HG03280 (cell line): ENCODE data around the gene MAP2K6.

Experiments used
- ATAC-seq: cut with Tn5 transposase; IDR thresholded peaks from one replicate; pipeline ENCODE4 v1.9.1; 2021; ENCODE audit warnings: mild to moderate bottlenecking, moderate library complexity; ENCODE audit not compliant: unreplicated experiment

MAP2K6 gene

GRCh38 chr17:69574257-69575197, 160.0 kb downstream of the MAP2K6 start:
- ATAC-seq: no peak

DNA sequence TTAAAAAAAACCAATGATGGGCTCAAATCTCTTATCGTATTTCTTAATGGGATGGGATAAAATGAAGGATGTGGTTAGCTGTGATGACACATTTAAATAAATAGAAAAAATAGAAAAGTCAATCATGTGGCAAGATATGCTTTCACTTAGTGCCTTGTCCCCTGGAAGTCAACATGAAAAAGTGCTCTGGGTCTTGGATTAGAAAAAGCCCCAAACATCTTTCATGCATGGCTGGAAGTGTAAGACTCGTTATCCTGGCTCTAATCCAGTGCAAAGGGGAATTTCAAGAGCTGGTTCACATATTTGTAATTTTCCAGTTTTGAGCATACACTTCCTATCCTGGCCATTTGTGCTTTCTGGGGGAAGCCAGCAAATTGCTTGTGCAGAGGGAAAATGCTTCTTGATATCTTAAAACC, 160.9 kb downstream of the MAP2K6 start:
- ATAC-seq: no peak

DNA sequence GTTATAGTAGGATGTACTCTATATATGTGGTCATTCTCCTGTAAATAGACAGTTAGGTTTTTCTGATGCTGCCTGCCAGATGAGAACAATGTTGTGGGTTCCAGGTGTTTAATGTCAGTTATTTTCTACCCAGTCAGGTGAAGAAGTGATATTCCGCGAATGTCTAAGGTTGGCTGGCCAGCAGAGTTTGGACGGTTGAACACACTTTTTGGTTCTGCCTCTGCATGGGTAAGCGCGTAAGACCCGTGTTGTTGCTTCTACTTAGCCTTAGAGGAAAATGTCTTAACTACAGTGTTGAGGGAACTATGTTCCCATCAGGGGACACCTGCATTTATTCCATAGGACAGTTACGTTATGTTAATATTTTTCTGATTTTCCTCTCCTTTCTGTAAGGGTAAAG, 162.6 kb downstream of the MAP2K6 start:
- ATAC-seq: no peak

GRCh38 chr17:69578385-69578936, 164.0 kb downstream of the MAP2K6 start:
- ATAC-seq: no peak

DNA sequence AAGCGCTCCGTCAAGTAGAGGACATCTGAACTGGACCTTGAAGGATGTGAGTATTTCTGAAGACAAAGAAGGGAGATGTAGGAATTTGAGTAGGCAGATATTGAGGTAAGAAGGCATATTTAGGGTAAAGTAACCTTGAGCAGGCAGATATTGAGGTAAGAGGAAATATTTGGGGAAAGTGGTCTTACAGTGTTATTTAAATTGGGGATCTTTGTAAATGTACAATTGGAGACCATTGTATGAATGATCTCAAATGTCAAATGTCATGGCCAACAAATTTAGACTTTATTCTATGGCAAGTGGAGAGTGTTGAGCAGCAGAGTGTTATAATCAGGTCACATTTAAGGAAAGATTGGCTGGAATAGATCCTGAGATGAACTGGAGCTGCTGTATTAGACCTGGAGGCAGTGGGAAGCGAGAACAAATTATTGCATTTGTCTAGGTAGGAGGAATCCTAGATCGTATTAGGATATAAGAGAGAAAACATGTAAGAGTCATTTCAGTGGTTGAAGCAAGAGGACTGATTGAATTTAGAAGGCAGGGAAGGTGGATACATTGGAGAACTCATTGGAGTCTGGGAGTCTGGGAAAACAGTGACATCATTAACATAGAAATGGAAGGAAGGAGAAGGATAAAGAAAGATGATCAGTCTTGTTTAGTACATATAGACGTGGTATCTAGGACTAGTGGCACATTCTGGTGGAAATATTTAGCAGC, 165.6 kb downstream of the MAP2K6 start:
- no peak for ATAC-seq

DNA sequence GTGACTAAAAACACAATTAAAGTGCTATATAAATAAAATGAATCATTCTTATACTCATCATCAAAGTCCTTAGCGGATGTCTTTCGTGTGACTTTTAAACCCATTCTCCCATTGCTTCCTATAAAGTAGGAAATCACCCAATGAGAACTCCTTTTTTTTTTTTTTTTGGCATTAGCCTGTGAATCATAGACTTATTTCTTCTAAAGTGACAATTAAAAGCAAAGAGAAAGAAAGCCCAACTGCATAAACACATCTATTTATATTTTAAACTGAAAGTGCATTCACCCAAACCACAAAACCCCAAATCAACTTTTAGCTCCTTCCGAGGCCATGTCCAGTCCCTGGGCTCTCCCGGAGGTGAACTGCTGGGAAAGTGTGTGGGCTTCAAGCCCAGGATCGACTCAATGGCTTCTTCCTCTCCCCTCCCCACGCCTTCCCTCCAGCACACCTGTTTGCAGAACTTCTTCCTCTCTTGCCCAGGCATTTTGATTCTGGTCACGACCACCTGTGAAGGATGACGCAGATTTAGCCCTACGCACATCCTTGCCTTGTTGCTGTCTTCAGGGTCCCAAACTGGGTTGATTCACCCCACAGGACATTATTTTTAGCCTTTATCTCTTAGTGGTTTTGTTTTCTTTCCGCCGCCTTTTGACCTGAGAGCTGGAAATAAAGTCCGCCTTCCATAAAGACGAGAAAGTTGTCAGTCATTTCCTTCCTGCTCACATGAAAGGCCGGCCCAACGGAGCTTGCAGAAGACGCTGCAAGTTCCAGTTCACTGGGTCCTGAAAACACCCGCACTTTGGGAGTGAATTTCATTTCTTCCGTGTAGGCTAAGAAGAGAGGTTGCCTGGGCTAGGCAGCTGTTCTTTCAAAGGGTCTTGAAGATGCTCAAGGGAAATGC, 166.8 kb downstream of the MAP2K6 start:
- ATAC-seq: peak; percentile 62

- ATAC-seq: no peak
Measured at GRCh38 chr17:69588316-69588715, 173.8 kb downstream of the MAP2K6 start.

- no peak for ATAC-seq
Measured at GRCh38 chr17:69588827-69589239, 174.3 kb downstream of the MAP2K6 start.

GRCh38 chr17:69590671-69591070, 176.2 kb downstream of the MAP2K6 start:
- no peak for ATAC-seq

- ATAC-seq: no peak
Measured at GRCh38 chr17:69592692-69593350, 178.3 kb downstream of the MAP2K6 start.

GRCh38 chr17:69593351-69593715, 178.8 kb downstream of the MAP2K6 start:
- no peak for ATAC-seq

- no peak for ATAC-seq
Measured at GRCh38 chr17:69593716-69594115, 179.2 kb downstream of the MAP2K6 start.

- no peak for ATAC-seq
Measured at GRCh38 chr17:69594641-69595040, 180.1 kb downstream of the MAP2K6 start.

DNA sequence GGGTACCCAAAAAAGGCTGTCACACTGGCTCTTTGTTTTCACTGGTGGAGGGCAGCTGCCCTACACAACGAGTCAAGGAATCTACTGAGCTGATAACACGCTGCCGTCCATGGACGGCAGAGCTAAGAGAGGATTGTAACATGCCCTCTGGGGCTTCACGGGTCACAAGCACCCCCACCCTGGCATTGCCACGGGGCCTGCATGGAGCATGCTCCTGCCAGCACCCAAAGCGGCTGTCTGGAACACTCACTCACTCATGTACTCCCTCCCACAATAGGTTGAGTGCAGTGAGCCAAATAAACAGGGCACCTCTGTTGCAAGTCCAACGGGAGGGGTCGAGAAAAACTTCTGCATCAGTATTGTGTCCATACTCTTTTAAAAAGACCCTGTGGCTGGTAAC, 181.6 kb downstream of the MAP2K6 start:
- no peak for ATAC-seq

DNA sequence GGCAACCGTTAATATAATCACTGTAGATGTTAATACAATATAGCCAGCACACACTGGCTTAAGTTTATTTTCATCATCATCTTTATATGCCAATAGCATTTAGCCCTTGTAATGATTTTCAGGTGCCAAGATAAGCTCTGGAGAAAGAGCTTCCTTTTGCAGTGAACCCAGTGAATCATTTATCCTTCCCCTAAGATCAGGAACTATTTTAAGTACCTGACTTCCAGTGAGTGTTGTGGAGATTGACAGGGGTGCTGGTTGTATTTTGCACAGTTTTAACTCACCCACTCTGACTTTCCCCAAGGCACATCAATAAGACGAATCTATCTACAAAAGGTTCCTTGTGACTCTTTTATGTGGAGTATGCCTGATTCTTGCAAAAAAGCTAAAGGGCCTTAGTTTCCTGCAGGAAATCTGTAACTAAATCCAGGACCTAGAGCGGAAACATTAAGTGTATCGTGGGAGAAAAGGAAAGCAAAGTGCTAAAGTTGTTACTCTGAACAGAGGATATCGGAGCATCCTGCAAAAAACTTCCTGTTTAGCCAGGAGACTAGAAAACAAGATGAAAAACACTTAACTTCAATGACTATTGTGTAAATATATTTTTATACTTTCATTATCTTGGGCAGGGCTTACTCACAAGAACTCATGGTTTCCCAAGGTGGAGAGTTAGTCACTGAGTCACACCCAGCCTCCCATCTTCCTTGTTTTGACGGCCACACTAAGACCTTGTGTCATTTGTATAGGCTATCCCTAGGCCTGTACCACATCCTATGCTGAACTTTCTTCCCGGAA, 183.6 kb downstream of the MAP2K6 start:
- ATAC-seq: no peak

GRCh38 chr17:69602972-69603371, 188.5 kb downstream of the MAP2K6 start:
- ATAC-seq: no peak
